T-helper 22 cell (primary cell): ENCODE measurements around the gene CCNY.

Experiments used
- DNase-seq: peaks from one replicate; pipeline ENCODE4 v3.0.0-alpha.2; 2020; ENCODE audit warnings: low read depth

Gene CCNY

GRCh38 chr10:35585356-35585755 lies 249.0 kb downstream of the CCNY start:
- no peak for DNase-seq

- no peak for DNase-seq
These were observed 249.7 kb downstream of the CCNY start for GRCh38 chr10:35585903-35586535.

- DNase-seq, result no peak
These were observed 252.5 kb downstream of the CCNY start for GRCh38 chr10:35588836-35589235.

- no peak for DNase-seq
These were observed 256.1 kb downstream of the CCNY start for GRCh38 chr10:35592441-35592840.

- no peak for DNase-seq
These were observed 258.1 kb downstream of the CCNY start for GRCh38 chr10:35594115-35595079.

- no peak for DNase-seq
These were observed 258.8 kb downstream of the CCNY start for GRCh38 chr10:35595106-35595505.

- DNase-seq, result no peak
These were observed 262.1 kb downstream of the CCNY start for GRCh38 chr10:35598379-35598778.

GRCh38 chr10:35600193-35600592 lies 263.9 kb downstream of the CCNY start:
- no peak for DNase-seq

- DNase-seq, result no peak
These were observed 268.9 kb downstream of the CCNY start, which contains the start of gene GJD4 for GRCh38 chr10:35605191-35605590. GJD4 (plus strand) TSS chr10:35605341; CDS start chr10:35605568, 227 bp downstream.

GRCh38 chr10:35606430-35606829 lies 270.1 kb downstream of the CCNY start:
- no peak for DNase-seq

GRCh38 chr10:35607475-35608327 lies 271.4 kb downstream of the CCNY start:
- no peak for DNase-seq

GRCh38 chr10:35608328-35608672 lies 272.0 kb downstream of the CCNY start:
- no peak for DNase-seq

GRCh38 chr10:35611750-35612149 lies 275.4 kb downstream of the CCNY start:
- no peak for DNase-seq

GRCh38 chr10:35612385-35613106 lies 276.2 kb downstream of the CCNY start:
- no peak for DNase-seq

GRCh38 chr10:35613107-35613440 lies 276.8 kb downstream of the CCNY start:
- no peak for DNase-seq

- no peak for DNase-seq
These were observed 277.4 kb downstream of the CCNY start for GRCh38 chr10:35613597-35614226.

GRCh38 chr10:35614312-35614711 lies 278.0 kb downstream of the CCNY start:
- DNase-seq, result no peak
